Stimulated activated CD8-positive, alpha-beta memory T cell treated with anti-CD3 and anti-CD28 coated beads, Interleukin-4, amount 100 ng/mL, for 1 hour (primary cell): ENCODE results near the gene RNMT.

ENCODE experiments used
- DNase-seq, 2 donors: peaks; one replicate each; pipeline ENCODE4 v3.0.0-alpha.2; 2020; ENCODE audit warnings: low read depth in 2 of 2, low spot score in 1 of 2

Gene RNMT

DNA sequence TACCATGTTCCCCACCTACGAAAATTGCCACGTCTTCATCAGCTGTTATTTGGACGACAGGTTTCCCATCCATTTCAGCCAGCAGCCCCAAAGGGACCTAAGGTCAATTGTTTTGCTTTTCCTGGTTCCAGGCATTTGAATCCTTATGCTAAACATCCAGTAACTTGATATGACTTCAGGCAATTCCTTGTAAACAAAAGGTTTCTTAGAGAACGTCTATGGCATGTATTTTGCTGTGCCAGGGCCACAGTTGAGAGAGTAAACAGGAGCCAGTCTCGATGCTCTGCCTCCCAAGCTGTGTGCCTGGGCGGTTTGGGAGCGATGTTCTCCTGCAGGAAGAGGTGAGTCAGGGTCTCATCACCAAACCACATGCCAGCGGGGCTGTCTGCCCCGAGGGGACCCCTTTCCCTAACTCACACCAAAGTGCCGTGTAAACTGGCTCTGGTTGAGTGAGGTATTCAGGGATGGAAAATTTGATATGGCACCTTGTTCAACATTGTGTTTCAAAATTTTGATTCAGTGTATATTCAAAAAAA lies 84.5 kb downstream of the RNMT start:
- DNase-seq, result no peak

GRCh38 chr18:13811993-13812392 lies 85.5 kb downstream of the RNMT start:
- no peak for DNase-seq

GRCh38 chr18:13813271-13813849 lies 86.9 kb downstream of the RNMT start:
- DNase-seq, result peak; percentile 10 to 11
